OCI-LY1 (cell line): ENCODE measurements around the gene ULBP2.

Source experiments
- CTCF ChIP-seq: fragments of 200-600 bp; sonication (generic), shearing (Covaris generic); IDR thresholded peaks from 2 replicates; pipeline ENCODE4 v1.5.1; 2017; ENCODE audit warnings: mild to moderate bottlenecking, antibody characterized with exemption, low read length, moderate library complexity, mixed read lengths
- EZH2 ChIP-seq: fragments of 200-600 bp; sonication (generic), shearing (Covaris generic); IDR thresholded peaks from 2 replicates; pipeline ENCODE4 v1.8.0; 2017; ENCODE audit warnings: borderline replicate concordance, mixed run types, mild to moderate bottlenecking, antibody characterized with exemption, low read length, moderate library complexity, mixed read lengths

GRCh38 chr6:149988550-149989346 is 46.9 kb downstream of the ULBP2 start:
- TF ChIP-seq CTCF (no peak), EZH2 (no peak)
